OCI-LY3 (cell line): Measurements from ENCODE around the gene GFRA1.

Experiments
- H2AFZ ChIP-seq: fragments of 200-600, 300-600 bp; shearing (Covaris generic); 2 replicates; pipeline ENCODE4 v1.6.0; 2014; ENCODE audit warnings: antibody characterized with exemption, low read depth, low read length
- H3K27ac ChIP-seq: fragments of 200-600, 300-600 bp; sonication (generic); 2 replicates; pipeline ENCODE4 v1.5.1; 2014; ENCODE audit warnings: mild to moderate bottlenecking, low read length, moderate library complexity, mixed read lengths
- H3K27me3 ChIP-seq: fragments of 200-600, 300-600 bp; sonication (generic); 2 replicates; pipeline ENCODE4 v1.6.1; 2014; ENCODE audit warnings: low read depth, low read length, mixed read lengths
- H3K36me3 ChIP-seq: fragments of 200-600, 300-600 bp; sonication (generic); replicated peaks from 2 replicates; pipeline ENCODE3; 2014; ENCODE audit warnings: low read depth, low read length, mixed read lengths
- H3K4me1 ChIP-seq: fragments of 300-600, 200-600 bp; sonication (generic); 2 replicates; pipeline ENCODE4 v1.6.1; 2014; ENCODE audit warnings: low read length, mixed read lengths
- H3K4me2 ChIP-seq: fragments of 200-600, 300-600 bp; sonication (generic); 2 replicates; pipeline ENCODE4 v1.6.1; 2014; ENCODE audit warnings: low read length, mixed read lengths
- H3K4me3 ChIP-seq: fragments of 300-600, 200-600 bp; sonication (generic); 2 replicates; pipeline ENCODE4 v1.5.1; 2014; ENCODE audit warnings: antibody characterized with exemption, mild to moderate bottlenecking, low read length, moderate library complexity
- H3K79me2 ChIP-seq: fragments of 300-600, 200-600 bp; shearing (Covaris generic); 2 replicates; pipeline ENCODE4 v1.6.1; 2014; ENCODE audit warnings: mild to moderate bottlenecking, low read length, mixed read lengths
- H3K9ac ChIP-seq: fragments of 300-600, 200-600 bp; shearing (Covaris generic); 2 replicates; pipeline ENCODE4 v1.6.0; 2014; ENCODE audit warnings: mild to moderate bottlenecking, low read length, moderate library complexity
- H3K9me3 ChIP-seq: fragments of 200-600, 300-600 bp; shearing (Covaris generic); 2 replicates; pipeline ENCODE4 v1.6.1; 2014; ENCODE audit warnings: low read length, mixed read lengths; ENCODE audit not compliant: insufficient read depth
- H4K20me1 ChIP-seq: fragments of 200-600, 300-600 bp; sonication (generic); 2 replicates; pipeline ENCODE4 v1.6.1; 2016; ENCODE audit warnings: low read length, mixed read lengths; ENCODE audit not compliant: insufficient read depth
- EZH2phosphoT487 ChIP-seq: fragments of 200-600 bp; shearing (Covaris generic); IDR thresholded peaks from 2 replicates; pipeline ENCODE4 v1.6.1; 2018; ENCODE audit warnings: antibody characterized with exemption, mixed run types, low read depth
- TF ChIP-seq, protein P1 (sequence below): fragments of 200-600, 300-600 bp; sonication (generic); IDR thresholded peaks from 2 replicates; pipeline ENCODE4 v1.5.1; 2014; ENCODE audit warnings: antibody characterized with exemption, low read length, low read depth

GFRA1 gene

GRCh38 chr10:116134322-116134721 lies 138.7 kb downstream of the GFRA1 start:
- Histone ChIP-seq H4K20me1 (no peaks in the 10 kb centered on the region), H3K4me2 (no peak overlapping the region), H3K36me3 (no peaks in the 10 kb centered on the region), H3K4me3 (no peak overlapping the region), H3K27me3 (no peaks in the 10 kb centered on the region), H3K9me3 (no peaks in the 10 kb centered on the region), H3K27ac (no peak overlapping the region), H3K79me2 (no peaks in the 10 kb centered on the region), H3K4me1 (no peaks in the 10 kb centered on the region), H2AFZ (no peak overlapping the region), H3K9ac (no peak overlapping the region)
- TF ChIP-seq, protein P1, sequence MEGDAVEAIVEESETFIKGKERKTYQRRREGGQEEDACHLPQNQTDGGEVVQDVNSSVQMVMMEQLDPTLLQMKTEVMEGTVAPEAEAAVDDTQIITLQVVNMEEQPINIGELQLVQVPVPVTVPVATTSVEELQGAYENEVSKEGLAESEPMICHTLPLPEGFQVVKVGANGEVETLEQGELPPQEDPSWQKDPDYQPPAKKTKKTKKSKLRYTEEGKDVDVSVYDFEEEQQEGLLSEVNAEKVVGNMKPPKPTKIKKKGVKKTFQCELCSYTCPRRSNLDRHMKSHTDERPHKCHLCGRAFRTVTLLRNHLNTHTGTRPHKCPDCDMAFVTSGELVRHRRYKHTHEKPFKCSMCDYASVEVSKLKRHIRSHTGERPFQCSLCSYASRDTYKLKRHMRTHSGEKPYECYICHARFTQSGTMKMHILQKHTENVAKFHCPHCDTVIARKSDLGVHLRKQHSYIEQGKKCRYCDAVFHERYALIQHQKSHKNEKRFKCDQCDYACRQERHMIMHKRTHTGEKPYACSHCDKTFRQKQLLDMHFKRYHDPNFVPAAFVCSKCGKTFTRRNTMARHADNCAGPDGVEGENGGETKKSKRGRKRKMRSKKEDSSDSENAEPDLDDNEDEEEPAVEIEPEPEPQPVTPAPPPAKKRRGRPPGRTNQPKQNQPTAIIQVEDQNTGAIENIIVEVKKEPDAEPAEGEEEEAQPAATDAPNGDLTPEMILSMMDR: no peak
- TF ChIP-seq EZH2phosphoT487: no peak

- Histone ChIP-seq H3K4me1 (no peaks in the 10 kb centered on the region), H3K27ac (no peak overlapping the region), H3K4me3 (no peak overlapping the region), H3K27me3 (no peaks in the 10 kb centered on the region), H3K36me3 (no peaks in the 10 kb centered on the region), H3K9ac (no peak overlapping the region), H3K79me2 (no peaks in the 10 kb centered on the region), H2AFZ (no peak overlapping the region), H3K9me3 (no peaks in the 10 kb centered on the region), H3K4me2 (no peak overlapping the region), H4K20me1 (no peaks in the 10 kb centered on the region)
- TF ChIP-seq, protein P1: no peak
- no peak for TF ChIP-seq EZH2phosphoT487
Observed at GRCh38 chr10:116133634-116134033, 139.4 kb downstream of the GFRA1 start.

GRCh38 chr10:116132780-116133399 lies 140.1 kb downstream of the GFRA1 start:
- Histone ChIP-seq H3K9ac (no peak overlapping the region), H3K4me3 (no peak overlapping the region), H3K27ac (no peak overlapping the region), H3K4me1 (no peaks in the 10 kb centered on the region), H2AFZ (no peak overlapping the region), H3K9me3 (no peaks in the 10 kb centered on the region), H3K27me3 (no peaks in the 10 kb centered on the region), H3K4me2 (no peak overlapping the region), H3K36me3 (no peaks in the 10 kb centered on the region), H3K79me2 (no peaks in the 10 kb centered on the region), H4K20me1 (no peaks in the 10 kb centered on the region)
- TF ChIP-seq, protein P1: no peak
- no peak for TF ChIP-seq EZH2phosphoT487

GRCh38 chr10:116130006-116130405 lies 143.0 kb downstream of the GFRA1 start:
- no peaks in the 10 kb centered on the region for H3K79me2 ChIP-seq
- no peaks in the 10 kb centered on the region for H4K20me1 ChIP-seq
- H3K4me3 ChIP-seq: no peak overlapping the region
- no peak overlapping the region for H3K9ac ChIP-seq
- H3K4me2 ChIP-seq: no peak overlapping the region
- no peaks in the 10 kb centered on the region for H3K27me3 ChIP-seq
- no peaks in the 10 kb centered on the region for H3K4me1 ChIP-seq
- H2AFZ ChIP-seq: no peak overlapping the region
- no peaks in the 10 kb centered on the region for H3K36me3 ChIP-seq
- TF ChIP-seq, protein P1: no peak
- no peak for TF ChIP-seq EZH2phosphoT487
- no peak overlapping the region for H3K27ac ChIP-seq
- no peaks in the 10 kb centered on the region for H3K9me3 ChIP-seq
